ENCODE data around the gene GRAP2.
A peak's percentile ranks its signal among the peaks of the same experiment; 100 is the strongest.

The GRAP2 gene

GRCh38 chr22:39999144-39999757 lies 98.4 kb downstream of the GRAP2 start:
- peaks cover 9% of the 10 kb centered on the region for H3K27me3 ChIP-seq (ENCODE audit: insufficient read depth, poor library complexity, severe bottlenecking)
- TF ChIP-seq GABPA (IDR thresholded peaks at IDR 0.05; ENCODE audit: low read depth) (no peak), POLR2AphosphoS5 (IDR thresholded peaks at IDR 0.05; ENCODE audit: low read depth) (no peak), SPI1 (IDR thresholded peaks at IDR 0.05; ENCODE audit: borderline replicate concordance, low read depth) (no peak), REST (IDR thresholded peaks at IDR 0.05; ENCODE audit: insufficient replicate concordance, low read depth) (no peak), CTCF (IDR thresholded peaks at IDR 0.05; ENCODE audit: insufficient read depth, low read length) (no peak)
- DNase-seq (ENCODE audit: low read depth in 1 of 2, low spot score in 1 of 2): peak in 1 of 2 experiments; percentile 9
- no peak overlapping the region for H3K27ac ChIP-seq (replicated peaks)
- H3K4me3 ChIP-seq (replicated peaks; ENCODE audit: insufficient read depth, low read length): no peak overlapping the region

- TF ChIP-seq CTCF (IDR thresholded peaks at IDR 0.05; ENCODE audit: insufficient read depth, low read length) (no peak), GABPA (IDR thresholded peaks at IDR 0.05; ENCODE audit: low read depth) (no peak), REST (IDR thresholded peaks at IDR 0.05; ENCODE audit: insufficient replicate concordance, low read depth) (no peak), SPI1 (IDR thresholded peaks at IDR 0.05; ENCODE audit: borderline replicate concordance, low read depth) (no peak), POLR2AphosphoS5 (IDR thresholded peaks at IDR 0.05; ENCODE audit: low read depth) (no peak)
Measured at GRCh38 chr22:40000171-40000570, 99.3 kb downstream of the GRAP2 start.

GRCh38 chr22:40001106-40001505 lies 100.2 kb downstream of the GRAP2 start:
- DNase-seq (ENCODE audit: low read depth in 1 of 2, low spot score in 1 of 2): no peak
- TF ChIP-seq POLR2AphosphoS5 (IDR thresholded peaks at IDR 0.05; ENCODE audit: low read depth): no peak
- Histone ChIP-seq H3K27ac (replicated peaks) (no peak overlapping the region), H3K27me3 (ENCODE audit: insufficient read depth, poor library complexity, severe bottlenecking) (peaks cover 3% of the 10 kb centered on the region), H3K4me3 (replicated peaks; ENCODE audit: insufficient read depth, low read length) (no peak overlapping the region)

More at GRCh38 chr22:40000171-40000570, 99.3 kb downstream of the GRAP2 start:
- H3K27ac ChIP-seq (replicated peaks): no peak overlapping the region
- H3K4me3 ChIP-seq (replicated peaks; ENCODE audit: insufficient read depth, low read length): no peak overlapping the region
- no peak for DNase-seq (ENCODE audit: low read depth in 1 of 2, low spot score in 1 of 2)
- H3K27me3 ChIP-seq (ENCODE audit: insufficient read depth, poor library complexity, severe bottlenecking): peaks cover 7% of the 10 kb centered on the region

- Histone ChIP-seq H3K4me3 (replicated peaks; ENCODE audit: insufficient read depth, low read length) (no peak overlapping the region), H3K27me3 (ENCODE audit: insufficient read depth, poor library complexity, severe bottlenecking) (no peaks in the 10 kb centered on the region), H3K27ac (replicated peaks) (no peak overlapping the region)
- no peak for DNase-seq (ENCODE audit: low read depth in 1 of 2, low spot score in 1 of 2)
- TF ChIP-seq GABPA (IDR thresholded peaks at IDR 0.05; ENCODE audit: low read depth): no peak
- no peak for TF ChIP-seq REST (IDR thresholded peaks at IDR 0.05; ENCODE audit: insufficient replicate concordance, low read depth)
- TF ChIP-seq SPI1 (IDR thresholded peaks at IDR 0.05; ENCODE audit: borderline replicate concordance, low read depth): no peak
- TF ChIP-seq CTCF (IDR thresholded peaks at IDR 0.05; ENCODE audit: insufficient read depth, low read length): no peak
- no peak for TF ChIP-seq POLR2AphosphoS5 (IDR thresholded peaks at IDR 0.05; ENCODE audit: low read depth)
Measured at GRCh38 chr22:40001800-40002577, 101.1 kb downstream of the GRAP2 start.
